Astrocyte (in vitro differentiated cells and primary cell): ENCODE results near the gene AARSD1. TPM values are rescaled to one million over a fixed set of nuclear protein-coding genes. Genes with fewer than 3 reads are reported as not detected.
"Not testable (repeated sequence)": the region's sequence is repeated elsewhere in the genome, so short reads cannot be mapped to it uniquely, and the experiment has no call there.

Experiments
- DNase-seq: peaks from one replicate; pipeline ENCODE4 v3.0.0-alpha.2; 2010; ENCODE audit warnings: low read depth
- FAIRE-seq: peaks from 2 replicates; lab custom pipeline; 2011; peaks lifted over from hg19 to GRCh38; lab: Jason Lieb, UNC
- H2AFZ ChIP-seq: 2 replicates; pipeline ENCODE4 v1.6.0; 2012; ENCODE audit warnings: low read depth, low read length, inconsistent platforms
- H3K27ac ChIP-seq: 2 replicates; pipeline ENCODE4 v1.5.1; 2011; ENCODE audit warnings: low read depth, low read length, inconsistent platforms
- H3K27me3 ChIP-seq: 2 replicates; pipeline ENCODE4 v1.6.0; 2011; ENCODE audit warnings: low read length, inconsistent platforms; ENCODE audit not compliant: insufficient read depth
- H3K36me3 ChIP-seq: 2 replicates; pipeline ENCODE4 v1.5.1; 2011; ENCODE audit warnings: low read length, inconsistent platforms; ENCODE audit not compliant: insufficient read depth
- H3K4me1 ChIP-seq: 2 replicates; pipeline ENCODE4 v1.5.1; 2011; ENCODE audit warnings: low read length, inconsistent platforms; ENCODE audit not compliant: insufficient read depth
- H3K4me2 ChIP-seq: 2 replicates; pipeline ENCODE4 v1.6.0; 2012; ENCODE audit warnings: low read length, inconsistent platforms
- H3K4me3 ChIP-seq: 2 replicates; pipeline ENCODE4 v1.5.1; 2011; ENCODE audit warnings: low read depth, mild to moderate bottlenecking, low read length, inconsistent platforms; ENCODE audit not compliant: insufficient read depth
- H3K79me2 ChIP-seq: 2 replicates; pipeline ENCODE4 v1.6.0; 2012; ENCODE audit warnings: mild to moderate bottlenecking, low read length, inconsistent platforms; ENCODE audit not compliant: insufficient read depth
- H3K9ac ChIP-seq: 2 replicates; pipeline ENCODE4 v1.6.0; 2012; ENCODE audit warnings: mild to moderate bottlenecking, low read length, inconsistent platforms
- H3K9me3 ChIP-seq: 2 replicates; pipeline ENCODE4 v1.5.1; 2012; ENCODE audit warnings: low read depth, mild to moderate bottlenecking, low read length, inconsistent platforms; ENCODE audit not compliant: insufficient read depth
- H4K20me1 ChIP-seq: 2 replicates; pipeline ENCODE4 v1.6.0; 2012; ENCODE audit warnings: low read length, inconsistent platforms; ENCODE audit not compliant: insufficient read depth
- H3K27ac Mint-ChIP-seq: one replicate; pipeline ENCODE4 v1.8.0; 2021; ENCODE audit warnings: mild to moderate bottlenecking, mixed read lengths; ENCODE audit not compliant: unreplicated experiment
- H3K27me3 Mint-ChIP-seq: one replicate; pipeline ENCODE4 v1.8.0; 2021; ENCODE audit warnings: low read depth, mixed read lengths; ENCODE audit not compliant: unreplicated experiment
- H3K36me3 Mint-ChIP-seq: one replicate; pipeline ENCODE4 v1.8.0; 2021; ENCODE audit warnings: low read depth, mixed read lengths; ENCODE audit not compliant: unreplicated experiment
- H3K4me1 Mint-ChIP-seq: one replicate; pipeline ENCODE4 v1.8.0; 2021; ENCODE audit warnings: low read depth, mixed read lengths; ENCODE audit not compliant: unreplicated experiment
- H3K4me3 Mint-ChIP-seq: one replicate; pipeline ENCODE4 v1.8.0; 2021; ENCODE audit warnings: mild to moderate bottlenecking, moderate library complexity, mixed read lengths; ENCODE audit not compliant: unreplicated experiment
- H3K9me3 Mint-ChIP-seq: one replicate; pipeline ENCODE4 v1.8.0; 2021; ENCODE audit warnings: mild to moderate bottlenecking, mixed read lengths; ENCODE audit not compliant: unreplicated experiment
- CTCF ChIP-seq: IDR thresholded peaks from 2 replicates; pipeline ENCODE4 v1.5.1; 2011; ENCODE audit warnings: low read depth, mild to moderate bottlenecking, inconsistent platforms, low read length, moderate library complexity; ENCODE audit not compliant: insufficient read depth
- EZH2 ChIP-seq: IDR thresholded peaks from 2 replicates; pipeline ENCODE4 v1.6.1; 2012; ENCODE audit warnings: mild to moderate bottlenecking, low read length, inconsistent platforms; ENCODE audit not compliant: insufficient read depth
- total RNA-seq: library from RNA; stranded (reverse); gene quantifications from 2 replicates; pipeline ENCODE4 v1.2.1, GENCODE V29; 2021

AARSD1 gene
- total RNA-seq, 1 donor from 2014 or later = 42.8 TPM

- Histone ChIP-seq H3K79me2 (no peaks in the 10 kb centered on the region), H3K4me2 (no peak overlapping the region), H3K27me3 (peaks cover 29% of the 10 kb centered on the region), H3K36me3 (no peaks in the 10 kb centered on the region), H3K4me3 (no peak overlapping the region), H4K20me1 (no peaks in the 10 kb centered on the region), H3K9ac (no peak overlapping the region), H2AFZ (no peak overlapping the region), H3K9me3 (no peaks in the 10 kb centered on the region), H3K4me1 (no peaks in the 10 kb centered on the region), H3K27ac (no peak overlapping the region)
- no peak overlapping the region for H3K27ac Mint-ChIP-seq
- peak; percentile 16 for DNase-seq
- H3K4me3 Mint-ChIP-seq = no peak overlapping the region
- FAIRE-seq = no peak
- H3K9me3 Mint-ChIP-seq = no peaks in the 10 kb centered on the region
- H3K27me3 Mint-ChIP-seq = peaks cover 6% of the 10 kb centered on the region
- no peaks in the 10 kb centered on the region for H3K36me3 Mint-ChIP-seq
- peaks cover 3% of the 10 kb centered on the region for H3K4me1 Mint-ChIP-seq
- TF ChIP-seq CTCF (no peak), EZH2 (no peak)
Measured at GRCh38 chr17:42922294-42922693, 42.0 kb downstream of the AARSD1 start.

- H3K9me3 Mint-ChIP-seq = no peaks in the 10 kb centered on the region
- Histone ChIP-seq H3K36me3 (no peaks in the 10 kb centered on the region), H3K4me3 (no peak overlapping the region), H3K4me1 (no peaks in the 10 kb centered on the region), H3K4me2 (no peak overlapping the region), H3K9ac (no peak overlapping the region), H3K27me3 (peaks cover 29% of the 10 kb centered on the region), H3K9me3 (no peaks in the 10 kb centered on the region), H3K27ac (no peak overlapping the region), H2AFZ (no peak overlapping the region), H4K20me1 (no peaks in the 10 kb centered on the region), H3K79me2 (no peaks in the 10 kb centered on the region)
- H3K27ac Mint-ChIP-seq = no peak overlapping the region
- H3K27me3 Mint-ChIP-seq = peaks cover 6% of the 10 kb centered on the region
- peaks cover 3% of the 10 kb centered on the region for H3K36me3 Mint-ChIP-seq
- FAIRE-seq = no peak
- no peak overlapping the region for H3K4me3 Mint-ChIP-seq
- no peak for DNase-seq
- H3K4me1 Mint-ChIP-seq = peaks cover 3% of the 10 kb centered on the region
- TF ChIP-seq EZH2 (no peak), CTCF (no peak)
Measured at GRCh38 chr17:42920922-42921321, 43.3 kb downstream of the AARSD1 start.

- Histone ChIP-seq H2AFZ (no peak overlapping the region), H3K9ac (no peak overlapping the region), H3K9me3 (no peaks in the 10 kb centered on the region), H3K27me3 (peaks cover 29% of the 10 kb centered on the region), H3K4me1 (no peaks in the 10 kb centered on the region), H3K4me3 (no peak overlapping the region), H3K4me2 (no peak overlapping the region), H4K20me1 (no peaks in the 10 kb centered on the region), H3K27ac (no peak overlapping the region), H3K79me2 (no peaks in the 10 kb centered on the region), H3K36me3 (no peaks in the 10 kb centered on the region)
- peaks cover 3% of the 10 kb centered on the region for H3K36me3 Mint-ChIP-seq
- no peak for DNase-seq
- no peak for TF ChIP-seq EZH2
- TF ChIP-seq CTCF = no peak
- no peaks in the 10 kb centered on the region for H3K9me3 Mint-ChIP-seq
- no peak for FAIRE-seq
- H3K4me1 Mint-ChIP-seq = peaks cover 3% of the 10 kb centered on the region
- peaks cover 6% of the 10 kb centered on the region for H3K27me3 Mint-ChIP-seq
- no peak overlapping the region for H3K27ac Mint-ChIP-seq
- peak overlapping the region; percentile 34 for H3K4me3 Mint-ChIP-seq
Measured at GRCh38 chr17:42920106-42920900, 44.0 kb downstream of the AARSD1 start.

GRCh38 chr17:42919522-42920077 is 44.7 kb downstream of the AARSD1 start:
- not testable (repeated sequence) for H2AFZ ChIP-seq, H3K36me3 Mint-ChIP-seq, H3K9ac ChIP-seq, H3K27me3 Mint-ChIP-seq, FAIRE-seq, H3K27ac Mint-ChIP-seq, H3K4me1 Mint-ChIP-seq, H3K36me3 ChIP-seq, H3K79me2 ChIP-seq, H3K27ac ChIP-seq, H3K4me2 ChIP-seq, H4K20me1 ChIP-seq, H3K9me3 Mint-ChIP-seq, H3K4me1 ChIP-seq, DNase-seq, H3K9me3 ChIP-seq, H3K4me3 ChIP-seq, H3K4me3 Mint-ChIP-seq
- H3K27me3 ChIP-seq = peaks cover 29% of the 10 kb centered on the region
